Measurements from ENCODE around the gene UBXN6. TPM values are rescaled to one million over a fixed set of nuclear protein-coding genes. Genes with fewer than 3 reads are reported as not detected.

UBXN6 gene
- total and polyA plus RNA-seq, 2 experiments from 2014 or later: 19.1 to 21.6 TPM

- TF ChIP-seq CREB1 (CRISPR knock-in tag; IDR thresholded peaks at IDR 0.05; ENCODE audit: low read depth): no peak
Observed at GRCh38 chr19:4464815-4465581, 7.4 kb upstream of the UBXN6 start (continued).

- H3K36me3 ChIP-seq (ENCODE audit: insufficient read depth): no peaks in the 10 kb centered on the region
- DNase-seq (ENCODE audit: low spot score) (peak; percentile 85), ATAC-seq (peak; percentile 46)
- H3K4me1 ChIP-seq (ENCODE audit: insufficient read depth): peaks cover 12% of the 10 kb centered on the region
- H3K9me3 Mint-ChIP-seq: no peaks in the 10 kb centered on the region
- no peak for TF ChIP-seq ZNF331 (CRISPR knock-in tag; IDR thresholded peaks at IDR 0.05; ENCODE audit: low read depth)
- TF ChIP-seq EZH2 (IDR thresholded peaks at IDR 0.05; ENCODE audit: low read depth, unreplicated experiment): no peak
- TF ChIP-seq JUNB (IDR thresholded peaks at IDR 0.05; ENCODE audit: unreplicated experiment): no peak
- no peak for TF ChIP-seq CTCF (conservative IDR thresholded peaks at IDR 0.05; ENCODE audit: low read depth in 2 of 2)
- peak overlapping the region; percentile 98 for H3K4me2 ChIP-seq
- H3K27ac ChIP-seq (ENCODE audit: low read depth): peak overlapping the region; percentile 92; the same call in 1 of the 2 replicates
- H4K20me1 ChIP-seq (replicated peaks; ENCODE audit: insufficient read depth): no peaks in the 10 kb centered on the region; the same call in 1 of the 2 replicates
- peak overlapping the region; percentile 77 for H3K4me3 ChIP-seq
- H3K9me2 ChIP-seq (ENCODE audit: insufficient read depth): no peaks in the 10 kb centered on the region
- no peaks in the 10 kb centered on the region for H3K27me3 ChIP-seq (ENCODE audit: insufficient read depth)
- H3K4me1 Mint-ChIP-seq: peaks cover 11% of the 10 kb centered on the region
- no peaks in the 10 kb centered on the region for H3F3A ChIP-seq (replicated peaks; ENCODE audit: low read depth)
- H3K27ac Mint-ChIP-seq: peak overlapping the region; percentile 96
- 0 out of 2 replicates have a peak, but pooled peaks cover 4% of the 10 kb centered on the region for H3K79me2 ChIP-seq (replicated peaks; ENCODE audit: insufficient read depth)
- H3K36me3 Mint-ChIP-seq (ENCODE audit: low read depth): peaks cover 5% of the 10 kb centered on the region; the same call in 1 of the 3 replicates
- H3K4me3 Mint-ChIP-seq: peak overlapping the region; percentile 80
- peak overlapping the region; percentile 84 for H2AFZ ChIP-seq
- peaks cover 25% of the 10 kb centered on the region for H3K27me3 Mint-ChIP-seq (ENCODE audit: insufficient read depth, low read depth, poor library complexity)
Observed at GRCh38 chr19:4456843-4457653, 546 bp downstream of the UBXN6 start.

GRCh38 chr19:4456476-4456842 lies 1.1 kb downstream of the UBXN6 start:
- H3K27me3 ChIP-seq (ENCODE audit: insufficient read depth): no peaks in the 10 kb centered on the region
- H3K36me3 ChIP-seq (ENCODE audit: insufficient read depth): no peaks in the 10 kb centered on the region
- Mint-ChIP-seq H3K4me3 (peak overlapping the region; percentile 80), H3K4me1 (peaks cover 11% of the 10 kb centered on the region), H3K27ac (peak overlapping the region; percentile 64; the same call in 1 of the 2 replicates), H3K36me3 (ENCODE audit: low read depth) (peaks cover 7% of the 10 kb centered on the region; the same call in 1 of the 3 replicates), H3K27me3 (ENCODE audit: insufficient read depth, low read depth, poor library complexity) (peaks cover 28% of the 10 kb centered on the region), H3K9me3 (no peaks in the 10 kb centered on the region)
- no peak for DNase-seq (ENCODE audit: low spot score)
- peak overlapping the region; percentile 98 for H3K4me2 ChIP-seq
- no peak overlapping the region for H2AFZ ChIP-seq
- H3K79me2 ChIP-seq (replicated peaks; ENCODE audit: insufficient read depth): 0 out of 2 replicates have a peak, but pooled peaks cover 4% of the 10 kb centered on the region
- H3K27ac ChIP-seq (ENCODE audit: low read depth): no peak overlapping the region
- H3F3A ChIP-seq (replicated peaks; ENCODE audit: low read depth): no peaks in the 10 kb centered on the region
- H4K20me1 ChIP-seq (replicated peaks; ENCODE audit: insufficient read depth): no peaks in the 10 kb centered on the region; the same call in 1 of the 2 replicates
- ATAC-seq: no peak
- H3K4me1 ChIP-seq (ENCODE audit: insufficient read depth): peaks cover 12% of the 10 kb centered on the region
- peak overlapping the region; percentile 77 for H3K4me3 ChIP-seq
- no peaks in the 10 kb centered on the region for H3K9me2 ChIP-seq (ENCODE audit: insufficient read depth)
- TF ChIP-seq STAT1 (IDR thresholded peaks at IDR 0.05; ENCODE audit: unreplicated experiment): no peak
- no peak for TF ChIP-seq ZNF331 (CRISPR knock-in tag; IDR thresholded peaks at IDR 0.05; ENCODE audit: low read depth)
- TF ChIP-seq CREB1 (CRISPR knock-in tag; IDR thresholded peaks at IDR 0.05; ENCODE audit: low read depth): no peak
- no peak for TF ChIP-seq EZH2 (IDR thresholded peaks at IDR 0.05; ENCODE audit: low read depth, unreplicated experiment)
- no peak for TF ChIP-seq ETS1 (IDR thresholded peaks at IDR 0.05)
- no peak for TF ChIP-seq REST (IDR thresholded peaks at IDR 0.05; ENCODE audit: unreplicated experiment)
- TF ChIP-seq JUNB (IDR thresholded peaks at IDR 0.05; ENCODE audit: unreplicated experiment): no peak
